Measurements from ENCODE around the gene DIAPH1. TPM values are rescaled to one million over a fixed set of nuclear protein-coding genes. Genes with fewer than 3 reads are reported as not detected.

DIAPH1 gene
- total RNA-seq, 4 donors from 2014 or later = 55.4 to 150 (median 91.4) TPM

DNA sequence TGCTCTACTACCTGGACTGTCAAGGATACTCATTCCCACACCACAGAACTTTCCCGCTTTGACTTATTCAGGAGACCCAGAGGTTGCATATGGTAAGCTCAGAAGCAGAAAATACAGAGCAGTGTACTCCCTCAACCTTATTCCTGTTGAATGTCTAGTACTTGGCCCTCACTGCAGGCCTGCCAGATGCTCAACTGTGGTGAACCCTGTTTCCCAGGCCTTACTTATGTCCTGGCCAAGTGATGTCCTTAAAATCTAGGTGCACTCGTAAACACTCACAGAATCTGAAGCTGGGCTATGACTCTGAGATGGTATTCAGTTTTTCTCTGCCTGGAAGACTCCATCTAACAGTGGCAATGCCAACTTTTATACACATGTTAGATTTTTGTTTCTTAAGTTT lies 21.0 kb downstream of the DIAPH1 start:
- 83 to 90% methylated on average over 2 of the region's 2 CpGs for WGBS, 2 donors (ENCODE audit: low coverage in 1 of 2)
- H3K27ac ChIP-seq = no peak overlapping the region

DNA sequence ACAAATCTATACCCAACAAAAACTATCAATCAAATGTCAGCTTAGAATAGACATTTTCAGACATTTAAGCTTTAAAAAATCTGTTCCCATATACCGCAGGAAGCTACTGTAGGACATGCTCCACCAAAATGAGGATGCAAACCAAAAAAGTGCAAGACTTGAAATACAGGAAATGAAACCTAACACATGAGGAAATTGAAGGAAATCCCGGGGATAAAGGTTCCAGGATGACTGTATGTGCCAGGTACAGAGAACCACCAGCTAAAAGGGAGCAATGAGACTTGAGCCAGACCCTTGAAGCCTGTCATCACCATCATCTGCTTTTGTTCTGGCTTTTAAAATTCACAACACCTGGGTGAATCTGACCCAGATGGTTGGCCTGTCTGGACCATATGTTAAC lies 21.4 kb downstream of the DIAPH1 start:
- no peaks in the 10 kb centered on the region for H3K27me3 ChIP-seq
- H3K4me3 ChIP-seq = no peak overlapping the region
- no peak for DNase-seq
- 27 to 55% methylated on average over 2 of the region's 2 CpGs for WGBS, 2 donors (ENCODE audit: low coverage in 1 of 2)
- TF ChIP-seq, protein P1, sequence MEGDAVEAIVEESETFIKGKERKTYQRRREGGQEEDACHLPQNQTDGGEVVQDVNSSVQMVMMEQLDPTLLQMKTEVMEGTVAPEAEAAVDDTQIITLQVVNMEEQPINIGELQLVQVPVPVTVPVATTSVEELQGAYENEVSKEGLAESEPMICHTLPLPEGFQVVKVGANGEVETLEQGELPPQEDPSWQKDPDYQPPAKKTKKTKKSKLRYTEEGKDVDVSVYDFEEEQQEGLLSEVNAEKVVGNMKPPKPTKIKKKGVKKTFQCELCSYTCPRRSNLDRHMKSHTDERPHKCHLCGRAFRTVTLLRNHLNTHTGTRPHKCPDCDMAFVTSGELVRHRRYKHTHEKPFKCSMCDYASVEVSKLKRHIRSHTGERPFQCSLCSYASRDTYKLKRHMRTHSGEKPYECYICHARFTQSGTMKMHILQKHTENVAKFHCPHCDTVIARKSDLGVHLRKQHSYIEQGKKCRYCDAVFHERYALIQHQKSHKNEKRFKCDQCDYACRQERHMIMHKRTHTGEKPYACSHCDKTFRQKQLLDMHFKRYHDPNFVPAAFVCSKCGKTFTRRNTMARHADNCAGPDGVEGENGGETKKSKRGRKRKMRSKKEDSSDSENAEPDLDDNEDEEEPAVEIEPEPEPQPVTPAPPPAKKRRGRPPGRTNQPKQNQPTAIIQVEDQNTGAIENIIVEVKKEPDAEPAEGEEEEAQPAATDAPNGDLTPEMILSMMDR (IDR thresholded peaks at IDR 0.05) = no peak
- TF ChIP-seq EP300 (IDR thresholded peaks at IDR 0.05; ENCODE audit: low read depth) = no peak
- TF ChIP-seq POLR2A (IDR thresholded peaks at IDR 0.05) = no peak
- no peak for TF ChIP-seq POLR2AphosphoS5 (IDR thresholded peaks at IDR 0.05)
- H3K36me3 ChIP-seq = no peaks in the 10 kb centered on the region
- intact Hi-C loops (cut with DNase I; ENCODE audit: low total_unique reads) = no loop called here
- peaks cover 0 to 11% (median 0%) of the 10 kb centered on the region in 4 donors for H3K4me1 ChIP-seq
- no peaks in the 10 kb centered on the region for H3K9me3 ChIP-seq
- no peak overlapping the region for H3K27ac ChIP-seq
- in situ Hi-C loops (cut with MboI; ENCODE audit: low pct_ligation_motif_present in 1 of 4, low pct_unique_long_range_greater_than_20kb in 1 of 4, low sequenced_read_pairs in 3 of 4) = no loop called here

More for the DNA sequence above, 21.0 kb downstream of the DIAPH1 start:
- no peaks in the 10 kb centered on the region for H3K36me3 ChIP-seq
- H3K27me3 ChIP-seq = no peaks in the 10 kb centered on the region
- H3K4me1 ChIP-seq = peaks cover 0 to 10% (median 0%) of the 10 kb centered on the region in 4 donors
- intact Hi-C loops (cut with DNase I; ENCODE audit: low total_unique reads) (no loop called here), in situ Hi-C loops (cut with MboI; ENCODE audit: low pct_ligation_motif_present in 1 of 4, low pct_unique_long_range_greater_than_20kb in 1 of 4, low sequenced_read_pairs in 3 of 4) (no loop called here)
- no peak overlapping the region for H3K4me3 ChIP-seq
- DNase-seq = no peak
- no peak for TF ChIP-seq POLR2AphosphoS5 (IDR thresholded peaks at IDR 0.05)
- TF ChIP-seq EP300 (IDR thresholded peaks at IDR 0.05; ENCODE audit: low read depth) = no peak
- TF ChIP-seq, protein P1 (IDR thresholded peaks at IDR 0.05) = no peak
- TF ChIP-seq POLR2A (IDR thresholded peaks at IDR 0.05) = no peak
- no peaks in the 10 kb centered on the region for H3K9me3 ChIP-seq

DNA sequence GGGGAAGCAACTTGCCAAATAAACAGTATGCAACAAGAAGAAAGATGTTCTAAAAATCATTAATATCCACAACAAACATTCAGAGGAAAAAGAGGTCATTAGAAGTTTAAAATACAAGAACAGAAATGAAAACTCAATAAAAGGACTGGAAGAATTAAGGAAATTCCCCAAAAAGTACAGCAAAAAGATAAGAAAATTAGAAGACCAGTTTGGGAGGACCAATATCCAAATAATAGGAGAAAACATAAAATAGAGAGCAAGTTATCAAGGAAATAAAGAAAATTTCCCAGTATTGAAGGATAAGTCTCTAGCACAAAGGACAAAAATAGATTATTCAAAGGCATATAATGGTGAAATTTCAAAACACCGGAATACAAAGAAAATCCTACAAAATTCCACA lies 21.9 kb downstream of the DIAPH1 start:
- no peaks in the 10 kb centered on the region for H3K9me3 ChIP-seq
- TF ChIP-seq EP300 (IDR thresholded peaks at IDR 0.05; ENCODE audit: low read depth) = no peak
- no peak for TF ChIP-seq POLR2A (IDR thresholded peaks at IDR 0.05)
- TF ChIP-seq, protein P1 (IDR thresholded peaks at IDR 0.05) = no peak
- no peak for TF ChIP-seq POLR2AphosphoS5 (IDR thresholded peaks at IDR 0.05)
- DNase-seq = no peak
- no peaks in the 10 kb centered on the region for H3K36me3 ChIP-seq
- H3K4me1 ChIP-seq = peaks cover 0 to 14% (median 0%) of the 10 kb centered on the region in 4 donors
- no peaks in the 10 kb centered on the region for H3K27me3 ChIP-seq
- in situ Hi-C loops (cut with MboI; ENCODE audit: low pct_ligation_motif_present in 1 of 4, low pct_unique_long_range_greater_than_20kb in 1 of 4, low sequenced_read_pairs in 3 of 4) (no loop called here), intact Hi-C loops (cut with DNase I; ENCODE audit: low total_unique reads) (no loop called here)
- H3K4me3 ChIP-seq = no peak overlapping the region
- WGBS, 2 donors (ENCODE audit: low coverage in 1 of 2) = 94 to 100% methylated on average over 1 of the region's 1 CpG
- H3K27ac ChIP-seq = no peak overlapping the region

DNA sequence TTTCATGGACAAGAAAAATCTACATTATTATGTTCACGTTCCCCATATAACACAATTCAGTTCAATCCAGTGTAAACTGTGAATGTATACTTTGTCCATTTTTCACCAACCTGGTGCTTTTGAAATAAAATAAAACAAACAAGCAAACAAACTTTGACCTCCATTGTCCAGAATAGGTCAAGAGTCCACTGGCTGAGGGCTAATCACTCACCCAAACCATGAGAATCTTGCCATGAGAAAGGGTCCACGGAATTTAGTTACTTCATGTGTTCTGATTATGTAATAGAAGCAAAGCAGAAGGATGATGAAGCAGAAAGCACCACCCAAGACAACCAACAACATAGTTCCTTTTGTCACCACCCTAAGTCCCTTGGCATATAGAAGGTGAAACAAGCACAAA lies 28.7 kb downstream of the DIAPH1 start:
- Histone ChIP-seq H3K9me3 (no peaks in the 10 kb centered on the region), H3K36me3 (peaks cover 0 to 18% (median 6%) of the 10 kb centered on the region in 4 donors), H3K4me1 (peaks cover 0 to 8% (median 0%) of the 10 kb centered on the region in 4 donors), H3K27me3 (no peaks in the 10 kb centered on the region), H3K4me3 (no peak overlapping the region), H3K27ac (no peak overlapping the region)
- intact Hi-C loops (cut with DNase I; ENCODE audit: low total_unique reads) (no loop called here), in situ Hi-C loops (cut with MboI; ENCODE audit: low pct_ligation_motif_present in 1 of 4, low pct_unique_long_range_greater_than_20kb in 1 of 4, low sequenced_read_pairs in 3 of 4) (no loop called here)
- WGBS, 2 donors (ENCODE audit: low coverage in 1 of 2) = 55 to 80% methylated on average over 2 of the region's 2 CpGs
- TF ChIP-seq POLR2A (IDR thresholded peaks at IDR 0.05) = no peak
- no peak for TF ChIP-seq EP300 (IDR thresholded peaks at IDR 0.05; ENCODE audit: low read depth)
- TF ChIP-seq, protein P1 (IDR thresholded peaks at IDR 0.05) = no peak
- no peak for TF ChIP-seq POLR2AphosphoS5 (IDR thresholded peaks at IDR 0.05)
- no peak for DNase-seq

Data from transverse colon (tissue), 4 donors.